Ovary (tissue), 9 donors: Measurements from ENCODE around the gene FANCC. TPM values are rescaled to one million over a fixed set of nuclear protein-coding genes. Genes with fewer than 3 reads are reported as not detected.

Source experiments
- DNase-seq, 5 donors: peaks; one replicate each; pipeline ENCODE4 v3.0.0-alpha.2; 2019 to 2020
- H3K27ac ChIP-seq, 2 donors: fragments of 200-600 bp; one replicate each; pipeline versions ENCODE4 v1.5.1 to v1.8.0; 2019 to 2022
- H3K27me3 ChIP-seq: fragments of 200-600 bp; one replicate; pipeline ENCODE4 v1.8.0; 2022
- H3K36me3 ChIP-seq: fragments of 200-600 bp; sonication (generic); one replicate; pipeline ENCODE4 v1.5.1; 2019
- H3K4me1 ChIP-seq: one replicate; pipeline ENCODE4 v1.8.1; 2013; ENCODE audit warnings: mild to moderate bottlenecking, moderate library complexity; ENCODE audit not compliant: insufficient read depth
- H3K4me3 ChIP-seq: fragments of 200-600 bp; sonication (generic); one replicate; pipeline ENCODE4 v1.5.1; 2017
- H3K9me3 ChIP-seq, 2 donors: fragments of 200-600 bp in 1 of 2; sonication (generic) in 1 of 2; one replicate each; pipeline versions ENCODE4 v1.5.1 to v1.8.1; 2013 to 2019; ENCODE audit warnings: mild to moderate bottlenecking in 1 of 2, moderate library complexity in 1 of 2
- EP300 ChIP-seq: sonication (generic); formaldehyde crosslinking; IDR thresholded peaks from one replicate; pipeline ENCODE4 v1.6.1; 2017; ENCODE audit warnings: antibody characterized with exemption
- POLR2A ChIP-seq: fragments of 450-650 bp; IDR thresholded peaks from one replicate; pipeline ENCODE4 v1.6.1; 2017; ENCODE audit warnings: antibody characterized with exemption, mild to moderate bottlenecking, moderate library complexity
- WGBS, 3 donors: extraction: QIAGEN DNeasy Blood & Tissue Kit in 1 of 3; methylation state at CpG; one replicate each; pipeline versions ENCODE4 v1.1.5 to v1.1.7; 2013 to 2017; 5-methylcytosine and 5-hydroxymethylcytosine counted together
- intact Hi-C, 4 donors: fragments of 100-400 bp; cut with DNase I; formaldehyde crosslinking; loops; one replicate each; pipeline versions ENCODE4 v1.11.0 to v1.15.1; 2022 to 2023
- polyA plus RNA-seq, 2 donors: library from polyadenylated mRNA; stranded (reverse); fragments of 200-250 nt in 1 of 2; fragments of 350-450 nt in 1 of 2; fragmentation: Illumina TruSeq in 1 of 2; extraction: RNeasy Lipid Tissue Mini Kit (QIAGEN cat#74804) in 1 of 2; gene quantifications; one replicate each; pipeline ENCODE4 v1.2.3, GENCODE V29; 2013 to 2014
- total RNA-seq, 7 donors: library from RNA; depleted of rRNA in 2 of 7; stranded (reverse); fragments of >200 nt in 2 of 7; fragmentation: NEBNext Ultra II Directional in 3 of 7; extraction: Animal tissue kit (Norgen Biotek cat#: 25700) in 3 of 7; gene quantifications; one replicate each; pipeline versions ENCODE4 v1.1.0 to v1.2.4, GENCODE V29; 2016 to 2023
- TF ChIP-seq, protein P1 (sequence below), 3 donors: fragments of 450-650 bp in 2 of 3; fragments of 200-600 bp in 1 of 3; IDR thresholded peaks; one replicate each; pipeline versions ENCODE4 v1.5.1 to v1.8.0; 2016 to 2022; ENCODE audit warnings: antibody characterized with exemption in 3 of 3, mild to moderate bottlenecking in 1 of 3
- donor health status: DM: no; HTN: no; CAD: no; lungs with moderate emphysema.
- donor health status: DM: no; HTN: no; CAD: no.
- donor health status: Bipolar disorder and iron deficiency.
- donor health status: DM: yes; HTN: yes; CAD: no.
- donor health status: DM: no; HTN: no; CAD: no.
- donor health status: DM: yes; HTN: yes; CAD: no.

Gene FANCC
- total and polyA plus RNA-seq, 9 donors, result 2.9 to 7.5 (median 4.9) TPM

DNA sequence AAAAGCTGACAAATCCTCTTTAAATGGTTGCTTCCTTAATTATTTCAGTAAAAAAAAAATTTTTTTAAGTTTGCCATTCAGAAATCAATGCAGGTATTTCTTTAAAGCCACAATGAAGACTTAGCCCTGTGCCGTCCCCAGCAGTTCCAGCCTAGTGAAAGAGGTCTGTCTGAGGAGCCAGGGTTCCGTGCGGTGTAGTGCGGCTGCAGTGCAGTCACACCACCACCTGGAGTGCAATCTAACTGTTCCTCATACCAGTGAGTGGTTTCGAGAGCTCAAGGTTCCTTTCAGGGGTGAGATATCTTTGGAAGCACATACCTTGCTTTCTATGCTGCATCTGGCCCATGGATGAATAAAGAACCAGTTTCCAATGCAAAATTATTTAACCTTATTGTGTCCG is 87.5 kb downstream of the FANCC start:
- no peak for DNase-seq
- intact Hi-C loops, result no loop called here
- Histone ChIP-seq H3K27me3 (no peaks in the 10 kb centered on the region), H3K4me1 (no peaks in the 10 kb centered on the region), H3K27ac (no peak overlapping the region), H3K9me3 (no peaks in the 10 kb centered on the region), H3K36me3 (no peaks in the 10 kb centered on the region), H3K4me3 (no peak overlapping the region)
- WGBS, 3 donors, result 93 to 97% (median 95%) methylated on average over 6 of the region's 6 CpGs
- no peak for TF ChIP-seq EP300

DNA sequence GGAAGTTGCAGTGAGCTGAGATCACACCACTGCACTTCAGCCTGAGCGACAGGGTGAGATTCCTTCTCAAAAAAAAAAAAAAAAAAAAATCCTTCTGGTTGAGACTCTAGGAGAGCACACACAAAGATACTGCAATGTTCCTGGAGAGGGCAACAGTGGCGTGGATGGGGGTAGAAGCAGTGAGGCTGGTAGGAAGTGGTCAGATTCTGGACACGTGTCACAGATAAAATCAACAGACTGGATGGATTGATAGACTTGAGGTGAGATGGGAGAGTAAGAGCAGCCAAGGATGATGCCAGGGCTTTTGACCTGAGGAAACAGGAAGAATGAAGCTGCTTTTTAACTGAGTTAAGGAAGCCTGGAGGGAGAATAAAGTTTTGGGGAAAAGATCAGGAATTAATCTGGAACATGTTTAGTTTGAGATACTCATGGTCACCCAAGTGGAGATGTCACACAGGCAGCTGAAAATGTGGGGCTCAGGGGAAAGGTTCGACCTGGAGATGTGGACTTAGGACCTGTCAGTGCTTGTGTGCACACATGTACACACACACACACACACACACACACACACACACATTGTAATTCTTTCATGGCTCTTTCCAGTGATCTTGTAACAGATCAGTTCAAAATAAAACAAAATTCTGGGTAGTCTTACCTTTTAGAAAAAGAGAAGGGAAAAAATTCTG is 88.1 kb downstream of the FANCC start:
- H3K4me1 ChIP-seq, result no peaks in the 10 kb centered on the region
- no peak overlapping the region for H3K4me3 ChIP-seq
- TF ChIP-seq POLR2A (no peak), EP300 (no peak)
- TF ChIP-seq, protein P1, sequence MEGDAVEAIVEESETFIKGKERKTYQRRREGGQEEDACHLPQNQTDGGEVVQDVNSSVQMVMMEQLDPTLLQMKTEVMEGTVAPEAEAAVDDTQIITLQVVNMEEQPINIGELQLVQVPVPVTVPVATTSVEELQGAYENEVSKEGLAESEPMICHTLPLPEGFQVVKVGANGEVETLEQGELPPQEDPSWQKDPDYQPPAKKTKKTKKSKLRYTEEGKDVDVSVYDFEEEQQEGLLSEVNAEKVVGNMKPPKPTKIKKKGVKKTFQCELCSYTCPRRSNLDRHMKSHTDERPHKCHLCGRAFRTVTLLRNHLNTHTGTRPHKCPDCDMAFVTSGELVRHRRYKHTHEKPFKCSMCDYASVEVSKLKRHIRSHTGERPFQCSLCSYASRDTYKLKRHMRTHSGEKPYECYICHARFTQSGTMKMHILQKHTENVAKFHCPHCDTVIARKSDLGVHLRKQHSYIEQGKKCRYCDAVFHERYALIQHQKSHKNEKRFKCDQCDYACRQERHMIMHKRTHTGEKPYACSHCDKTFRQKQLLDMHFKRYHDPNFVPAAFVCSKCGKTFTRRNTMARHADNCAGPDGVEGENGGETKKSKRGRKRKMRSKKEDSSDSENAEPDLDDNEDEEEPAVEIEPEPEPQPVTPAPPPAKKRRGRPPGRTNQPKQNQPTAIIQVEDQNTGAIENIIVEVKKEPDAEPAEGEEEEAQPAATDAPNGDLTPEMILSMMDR (IDR thresholded peaks at IDR 0.05), result no peak
- WGBS, 3 donors, result 90 to 92% (median 91%) methylated on average over 4 of the region's 4 CpGs
- DNase-seq, result no peak
- no peaks in the 10 kb centered on the region for H3K9me3 ChIP-seq
- H3K36me3 ChIP-seq, result no peaks in the 10 kb centered on the region
- no peaks in the 10 kb centered on the region for H3K27me3 ChIP-seq
- intact Hi-C loops, result no loop called here
- H3K27ac ChIP-seq, result no peak overlapping the region

DNA sequence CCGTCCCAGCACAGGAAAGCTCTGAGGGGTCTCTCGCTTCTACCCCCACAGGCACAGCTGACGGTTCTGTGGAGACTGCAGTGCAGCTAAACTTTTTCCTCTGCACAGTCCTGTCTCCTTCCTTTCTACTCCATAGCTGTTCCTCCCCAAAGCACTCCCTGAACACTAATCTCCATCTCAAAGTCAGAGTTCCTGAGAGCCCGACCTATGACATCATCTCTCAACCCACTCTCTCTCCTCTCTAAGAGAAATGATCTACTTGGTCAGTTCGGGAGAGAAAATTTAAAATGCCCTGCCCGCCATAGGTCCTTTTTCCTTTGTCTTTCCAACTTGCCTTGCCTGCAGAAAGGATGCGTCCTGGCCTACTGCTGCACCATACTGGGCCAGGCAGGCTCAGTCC is 90.6 kb downstream of the FANCC start:
- no peak overlapping the region for H3K27ac ChIP-seq
- no peaks in the 10 kb centered on the region for H3K9me3 ChIP-seq
- DNase-seq, result no peak
- H3K4me3 ChIP-seq, result no peak overlapping the region
- no peaks in the 10 kb centered on the region for H3K4me1 ChIP-seq
- WGBS, 3 donors, result 79 to 86% (median 85%) methylated on average over 7 of the region's 7 CpGs
- H3K27me3 ChIP-seq, result no peaks in the 10 kb centered on the region
- intact Hi-C loops, result no loop called here
- no peaks in the 10 kb centered on the region for H3K36me3 ChIP-seq
- TF ChIP-seq, protein P1 (IDR thresholded peaks at IDR 0.05), result no peak
- no peak for TF ChIP-seq EP300
- TF ChIP-seq POLR2A, result no peak

DNA sequence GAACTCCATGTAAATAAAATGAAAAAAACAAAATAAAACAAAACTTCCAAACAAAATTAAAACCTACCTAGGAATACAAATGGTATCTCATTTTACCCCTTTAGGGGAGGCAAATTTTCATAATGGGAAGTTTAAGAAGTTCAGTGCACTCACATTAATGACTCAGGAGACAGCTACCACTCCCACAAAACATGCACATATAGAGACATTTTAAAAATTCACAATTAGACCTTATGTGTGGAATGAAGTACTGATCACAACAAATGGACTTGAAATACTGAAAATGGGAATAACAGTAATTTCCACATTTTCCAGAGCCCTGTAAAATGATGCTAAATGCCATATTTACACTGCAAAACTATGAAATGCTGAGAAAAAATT is 91.8 kb downstream of the FANCC start:
- H3K4me3 ChIP-seq, result no peak overlapping the region
- no peaks in the 10 kb centered on the region for H3K4me1 ChIP-seq
- intact Hi-C loops, result no loop called here
- H3K27me3 ChIP-seq, result no peaks in the 10 kb centered on the region
- no peak overlapping the region for H3K27ac ChIP-seq
- no peak for TF ChIP-seq POLR2A
- TF ChIP-seq, protein P1 (IDR thresholded peaks at IDR 0.05), result no peak
- TF ChIP-seq EP300, result no peak
- no peaks in the 10 kb centered on the region for H3K9me3 ChIP-seq
- no peaks in the 10 kb centered on the region for H3K36me3 ChIP-seq
- DNase-seq, result no peak

DNA sequence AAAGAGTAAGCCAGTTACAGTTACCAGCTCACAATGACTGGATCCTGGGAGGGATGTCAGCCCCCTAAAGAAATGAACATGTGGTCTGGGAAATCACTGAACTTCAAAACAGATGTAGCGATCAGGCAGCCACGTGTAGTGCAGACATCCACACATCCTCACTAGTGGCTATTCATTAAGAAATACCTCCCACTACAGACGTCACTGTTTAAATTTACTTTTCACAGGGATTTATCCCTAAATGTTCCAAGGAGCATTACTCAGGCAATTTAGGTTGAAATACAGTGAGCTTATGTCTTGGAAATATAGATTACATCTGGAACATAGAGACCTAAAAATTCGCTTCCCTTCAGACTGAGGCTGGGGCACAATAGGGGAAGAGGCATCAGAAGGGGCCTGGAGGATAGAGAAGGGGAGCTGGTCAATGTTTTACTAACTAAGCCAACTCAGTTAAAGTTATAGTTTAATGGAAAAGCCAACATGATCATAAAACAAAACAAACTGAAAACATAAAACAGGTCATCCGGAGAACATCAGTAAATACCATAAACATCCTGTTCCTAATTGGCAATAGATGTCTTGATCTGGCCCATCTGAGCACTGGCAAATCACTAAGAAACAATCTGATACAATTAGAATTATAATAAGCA is 92.3 kb downstream of the FANCC start:
- no peak overlapping the region for H3K27ac ChIP-seq
- intact Hi-C loops, result no loop called here
- no peaks in the 10 kb centered on the region for H3K27me3 ChIP-seq
- H3K9me3 ChIP-seq, result no peaks in the 10 kb centered on the region
- DNase-seq, result no peak
- WGBS, 3 donors, result 67 to 72% (median 70%) methylated on average over 5 of the region's 5 CpGs
- TF ChIP-seq EP300, result no peak
- TF ChIP-seq, protein P1 (IDR thresholded peaks at IDR 0.05), result no peak
- no peak for TF ChIP-seq POLR2A
- H3K36me3 ChIP-seq, result no peaks in the 10 kb centered on the region
- no peaks in the 10 kb centered on the region for H3K4me1 ChIP-seq
- H3K4me3 ChIP-seq, result no peak overlapping the region
